HCEC 1CT (cell line): ENCODE measurements around the gene LY9.

ENCODE experiments used
- DNase-seq: peaks from one replicate; pipeline ENCODE4 v3.0.0-alpha.2; 2017

The LY9 gene

DNA sequence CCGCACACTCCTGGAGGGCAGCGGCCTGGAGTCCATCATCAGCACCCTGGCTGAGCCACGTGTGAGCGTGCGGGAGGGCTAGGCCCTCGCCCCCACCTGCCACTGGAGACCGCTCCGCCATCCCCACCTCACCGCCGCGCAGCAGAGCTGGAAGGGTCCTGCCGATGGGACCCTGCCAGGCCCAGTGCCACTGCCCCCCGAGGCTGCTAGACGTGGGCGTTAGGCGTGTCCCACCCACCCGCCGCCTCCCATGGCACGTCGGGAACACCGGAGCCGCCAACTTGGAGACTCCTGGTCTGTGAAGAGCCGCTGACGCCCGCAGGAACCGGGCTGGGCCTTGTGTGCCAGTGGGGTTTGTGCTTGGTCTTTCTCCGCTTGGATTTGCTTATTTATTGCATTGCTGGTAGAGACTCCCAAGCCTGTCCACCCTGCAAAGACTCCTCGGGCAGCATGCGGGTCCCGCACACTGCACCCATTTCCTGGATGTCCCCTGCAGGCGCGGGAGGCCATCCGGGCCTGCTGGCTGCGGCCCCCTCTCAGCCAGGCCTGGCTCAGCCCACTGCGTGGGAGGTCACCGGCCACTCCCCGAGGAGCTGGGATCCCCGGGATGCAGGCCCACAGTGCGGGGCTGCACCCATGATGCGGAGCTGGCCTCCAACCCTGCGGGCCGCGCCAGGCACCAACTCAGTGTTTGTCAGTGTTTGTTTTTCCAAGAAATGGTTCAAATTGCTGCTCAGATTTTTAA lies 6.0 kb downstream of the LY9 start:
- DNase-seq = no peak

DNA sequence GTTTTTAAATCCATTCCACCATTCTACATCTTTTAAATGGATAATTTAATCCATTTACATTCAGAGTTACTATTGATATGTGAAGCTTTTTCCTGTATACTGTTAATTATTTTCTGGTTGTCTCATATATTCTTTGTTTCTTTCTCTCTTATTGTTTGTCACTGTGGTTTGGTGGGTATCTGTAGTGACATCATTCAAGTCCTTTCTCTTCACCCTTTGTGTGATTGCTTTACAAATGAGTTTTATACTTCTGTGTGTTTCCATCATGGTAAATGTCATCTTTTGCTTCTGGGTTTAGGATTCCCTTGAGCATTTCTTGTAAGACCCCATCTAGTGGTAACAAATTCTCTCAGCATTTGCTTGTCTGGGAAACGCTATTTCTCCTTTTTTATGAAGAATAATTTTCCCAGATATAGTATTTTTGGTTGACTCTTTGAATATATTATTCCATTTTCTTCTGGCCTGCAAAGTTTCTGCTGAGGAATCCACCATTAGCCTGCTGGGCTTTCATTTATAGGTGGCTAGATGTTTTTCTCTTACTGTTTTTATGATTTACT lies 10.2 kb downstream of the LY9 start:
- no peak for DNase-seq

DNA sequence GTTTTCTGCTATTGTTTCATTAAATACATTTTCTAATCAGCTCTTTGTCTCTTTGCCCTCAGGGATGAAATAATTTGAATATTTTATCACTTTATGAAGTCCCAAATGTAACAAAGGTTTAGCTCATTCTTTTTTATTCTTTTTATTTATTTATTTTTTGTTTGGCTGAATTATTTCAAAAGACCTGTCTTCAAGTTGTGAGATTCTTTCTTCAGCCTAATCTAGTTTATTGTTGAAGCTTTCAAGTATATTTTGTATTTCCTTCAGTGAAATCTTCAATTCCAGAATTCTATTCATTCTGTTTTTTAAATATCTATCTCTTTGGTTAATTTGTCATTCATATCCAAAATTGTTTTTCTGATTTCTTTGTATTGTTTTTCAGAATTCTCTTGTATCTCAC lies 10.8 kb downstream of the LY9 start:
- DNase-seq = no peak

DNA sequence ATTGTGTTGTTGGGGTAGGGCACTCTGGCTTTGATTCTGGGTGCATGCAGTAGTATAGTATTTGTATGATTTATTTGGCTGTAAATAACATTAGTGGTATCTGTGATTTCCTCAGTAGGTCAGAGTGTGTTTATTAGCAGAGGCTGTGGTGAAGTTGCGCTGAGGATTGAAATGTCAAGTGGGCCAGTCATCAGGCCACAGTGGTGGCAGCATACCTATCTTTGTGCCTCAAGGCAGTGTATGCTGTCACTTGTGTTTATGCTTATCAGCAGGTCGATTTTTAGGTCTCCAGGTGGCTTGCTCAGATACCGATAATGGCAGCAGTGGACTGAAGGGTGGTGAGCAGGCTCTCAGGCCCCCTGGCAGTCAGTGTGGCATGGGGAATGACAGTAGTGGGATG lies 11.3 kb downstream of the LY9 start:
- DNase-seq = no peak

DNA sequence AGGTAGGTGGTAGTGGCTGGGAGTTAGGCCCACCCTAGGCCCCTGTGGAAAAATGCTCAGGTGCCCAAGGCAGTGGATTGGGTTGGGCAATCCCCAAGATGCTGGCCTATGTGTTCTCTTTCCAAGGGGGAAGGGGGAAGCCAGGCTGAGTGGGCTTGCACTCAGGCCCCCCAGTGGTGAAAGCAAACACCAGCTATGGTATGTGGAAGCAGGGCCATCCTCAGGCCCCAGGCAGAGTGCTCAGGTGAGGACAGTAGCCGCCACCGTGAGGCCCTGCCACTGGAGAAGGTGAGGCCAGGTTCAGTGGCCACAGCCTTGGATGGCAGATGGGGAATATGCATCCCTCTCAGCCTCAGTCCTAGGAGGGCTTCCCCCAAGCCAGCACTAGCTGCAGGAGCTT lies 11.8 kb downstream of the LY9 start:
- no peak for DNase-seq

DNA sequence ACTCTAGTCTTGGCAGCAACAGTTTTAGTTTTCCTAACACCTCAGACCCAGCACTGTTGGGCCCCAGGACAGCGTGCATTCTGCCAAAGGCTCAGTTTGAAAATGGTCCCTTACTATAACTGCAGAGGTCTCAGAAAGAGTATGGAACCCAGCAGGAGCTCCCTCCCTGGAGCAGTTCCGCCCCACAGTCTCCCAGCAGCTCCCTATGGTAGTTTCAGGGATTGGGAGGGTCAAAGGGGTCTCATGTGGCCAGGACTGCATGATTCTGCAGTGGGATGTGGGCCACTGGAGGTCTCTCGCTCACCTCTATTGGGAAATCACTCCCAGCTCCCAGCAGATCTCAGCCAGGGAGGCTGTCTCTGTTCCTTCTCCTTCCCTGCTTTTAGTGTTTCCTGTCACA lies 12.3 kb downstream of the LY9 start:
- DNase-seq = no peak

DNA sequence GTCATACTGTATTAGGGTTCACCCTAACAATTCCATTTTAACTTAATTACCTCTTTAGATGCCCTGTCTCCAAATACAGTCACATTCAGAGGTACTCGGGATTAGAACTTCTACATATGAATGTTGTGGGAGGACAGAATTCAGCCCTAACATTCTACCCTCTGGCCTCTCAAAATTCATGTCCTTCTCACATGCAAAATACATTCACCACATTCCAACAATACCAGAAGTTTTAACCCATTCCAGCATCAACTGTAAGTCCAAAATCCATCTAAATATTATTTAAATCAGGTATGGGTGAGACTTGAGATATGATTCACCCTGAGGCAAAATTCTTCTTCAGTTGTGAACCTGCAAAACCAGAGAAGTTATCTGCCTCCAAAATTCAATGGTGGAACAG lies 14.5 kb downstream of the LY9 start:
- DNase-seq = no peak

DNA sequence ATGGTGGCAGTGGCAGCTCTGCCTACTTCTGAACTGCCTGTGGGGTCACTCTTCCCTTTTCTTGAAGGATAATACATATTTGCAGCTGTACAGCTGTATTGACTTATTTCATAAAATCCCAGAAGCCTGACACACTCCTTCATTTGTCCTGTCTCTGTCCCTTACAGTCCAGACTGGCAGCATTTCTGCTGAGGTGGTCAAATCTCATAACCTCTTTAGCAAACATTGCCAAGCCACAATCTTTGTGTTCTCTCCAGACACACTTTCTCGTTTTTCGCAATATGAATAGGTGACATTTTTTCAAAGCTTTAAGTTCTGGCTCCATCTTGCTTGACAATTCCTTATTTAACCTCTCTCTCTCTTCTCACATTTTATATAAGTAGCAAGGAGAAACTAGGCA lies 15.2 kb downstream of the LY9 start:
- DNase-seq = no peak

DNA sequence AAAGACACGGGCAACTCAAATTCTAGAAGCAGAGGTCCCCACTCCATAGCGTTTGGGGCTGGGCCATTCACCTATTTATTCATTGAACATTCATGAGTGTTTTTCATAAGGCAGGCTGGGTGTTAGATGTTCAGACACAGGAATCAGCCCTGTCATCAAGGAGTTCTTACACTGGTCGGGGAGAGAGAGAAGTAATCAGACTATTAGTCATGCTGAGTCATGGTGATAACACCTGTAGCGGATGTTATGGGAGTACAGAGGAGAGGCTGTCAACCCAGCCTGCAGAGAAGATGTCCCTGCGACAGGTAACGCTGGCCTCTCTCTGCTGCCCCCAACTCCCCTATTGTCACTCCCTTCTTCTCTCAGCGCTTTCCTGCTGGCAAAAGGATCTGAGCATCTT lies 17.2 kb downstream of the LY9 start:
- DNase-seq = no peak

DNA sequence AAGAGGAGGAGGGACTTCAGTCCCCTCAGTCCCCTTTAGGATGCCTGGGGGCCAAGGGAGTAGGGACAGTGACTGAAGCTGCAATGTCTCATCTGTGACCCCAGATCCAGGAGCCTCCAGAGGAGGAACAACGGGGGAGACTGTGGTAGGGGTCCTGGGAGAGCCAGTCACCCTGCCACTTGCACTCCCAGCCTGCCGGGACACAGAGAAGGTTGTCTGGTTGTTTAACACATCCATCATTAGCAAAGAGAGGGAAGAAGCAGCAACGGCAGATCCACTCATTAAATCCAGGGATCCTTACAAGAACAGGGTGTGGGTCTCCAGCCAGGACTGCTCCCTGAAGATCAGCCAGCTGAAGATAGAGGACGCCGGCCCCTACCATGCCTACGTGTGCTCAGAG lies 18.3 kb downstream of the LY9 start:
- no peak for DNase-seq

DNA sequence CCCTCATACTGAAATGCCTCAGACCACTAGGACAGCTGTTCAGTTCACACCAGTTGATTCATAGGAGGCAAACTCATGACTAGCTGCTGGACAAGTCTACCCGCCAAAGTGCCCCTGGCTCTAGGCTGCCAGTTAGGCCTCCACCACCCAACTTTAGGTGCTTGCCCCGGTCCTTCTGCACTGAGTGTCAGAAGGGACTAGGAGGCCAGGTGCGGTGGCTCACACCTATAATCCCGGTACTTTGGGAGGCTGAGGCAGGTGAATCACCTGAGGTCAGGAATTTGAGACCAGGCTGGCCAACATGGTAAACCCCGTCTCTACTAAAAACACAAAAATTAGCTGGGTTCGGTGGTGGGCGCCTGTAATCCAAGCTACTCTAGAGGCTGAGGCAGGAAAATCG lies 18.9 kb downstream of the LY9 start:
- no peak for DNase-seq

DNA sequence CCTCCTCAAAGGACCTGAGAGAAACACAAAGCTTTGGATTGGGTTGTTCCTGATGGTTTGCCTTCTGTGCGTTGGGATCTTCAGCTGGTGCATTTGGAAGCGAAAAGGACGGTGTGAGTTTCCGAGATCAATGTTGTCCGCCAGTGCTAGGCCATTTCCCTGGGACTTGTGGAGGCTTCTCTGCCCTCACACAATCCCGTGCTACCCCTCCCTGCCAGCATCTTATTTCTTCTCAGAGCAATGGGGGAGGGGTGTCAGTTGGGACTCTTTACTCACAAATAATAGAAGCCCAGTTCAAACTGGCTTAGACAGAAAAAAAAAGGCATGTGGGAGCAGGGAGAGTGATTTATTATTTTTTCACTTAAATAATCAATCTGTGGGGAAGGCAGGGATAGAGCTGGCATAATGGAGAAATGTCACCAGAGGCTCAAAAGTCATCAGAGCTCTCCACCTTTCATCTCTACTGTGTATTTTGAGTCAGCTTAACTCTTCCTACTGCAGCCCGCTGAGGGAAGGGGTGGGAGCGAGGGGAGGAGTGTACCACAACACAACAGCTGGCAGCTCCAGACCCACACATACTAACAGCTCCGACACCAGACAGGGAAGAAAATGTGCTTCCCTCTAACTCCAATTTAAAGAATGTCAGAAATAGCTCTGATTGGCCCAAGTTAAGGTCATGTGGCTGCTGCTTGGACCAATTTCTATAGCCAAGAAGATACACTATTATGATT lies 22.4 kb downstream of the LY9 start:
- DNase-seq = no peak

DNA sequence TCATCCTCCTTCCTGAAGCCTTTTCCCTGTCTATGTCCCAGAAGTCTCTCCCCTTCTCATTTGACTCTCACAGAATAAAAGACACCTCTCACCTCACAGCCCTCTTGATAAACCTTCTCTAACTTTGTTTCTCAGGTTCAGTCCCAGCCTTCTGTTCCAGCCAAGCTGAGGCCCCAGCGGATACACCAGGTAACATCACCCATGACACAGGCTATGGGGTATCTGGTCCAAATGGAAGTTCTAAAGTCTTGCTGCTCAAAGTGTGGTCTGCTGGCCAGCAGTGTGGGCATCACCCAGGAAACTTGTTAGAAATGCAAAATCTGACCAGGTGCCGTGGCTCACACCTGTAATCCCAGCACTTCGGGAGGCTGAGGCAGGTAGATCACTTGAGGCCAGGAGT lies 23.2 kb downstream of the LY9 start:
- no peak for DNase-seq

DNA sequence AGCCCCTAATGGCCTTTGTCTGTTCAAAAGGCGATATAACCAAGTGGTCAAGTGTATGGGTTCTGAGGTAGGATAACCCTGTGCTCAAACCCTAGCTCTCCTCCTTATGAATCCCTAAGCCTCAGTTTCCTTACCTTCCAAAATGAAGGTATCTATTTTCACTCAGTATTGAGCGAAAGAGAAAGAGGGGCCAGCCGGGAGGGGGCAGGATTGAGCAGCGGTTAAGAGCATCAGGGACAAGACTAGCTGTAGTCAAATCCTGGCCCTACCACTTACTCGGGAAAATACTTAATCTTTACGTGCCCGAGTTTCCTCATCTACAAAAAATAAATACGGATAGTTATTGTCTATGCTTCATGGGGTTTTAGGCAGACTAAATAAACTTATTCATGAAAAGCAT lies 25.7 kb downstream of the LY9 start:
- DNase-seq = no peak

DNA sequence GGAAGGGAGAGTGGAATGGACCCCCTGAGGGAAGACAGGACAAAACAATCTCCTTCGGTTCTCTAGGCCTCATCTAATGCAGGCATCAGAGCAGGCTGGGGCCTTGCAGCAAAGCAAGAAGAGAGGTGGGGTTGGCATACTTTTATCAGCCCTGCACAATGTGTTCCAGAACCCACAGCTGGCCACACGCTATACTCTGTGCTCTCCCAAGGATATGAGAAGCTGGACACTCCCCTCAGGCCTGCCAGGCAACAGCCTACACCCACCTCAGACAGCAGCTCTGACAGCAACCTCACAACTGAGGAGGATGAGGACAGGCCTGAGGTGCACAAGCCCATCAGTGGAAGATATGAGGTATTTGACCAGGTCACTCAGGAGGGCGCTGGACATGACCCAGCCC lies 27.3 kb downstream of the LY9 start:
- DNase-seq = no peak

DNA sequence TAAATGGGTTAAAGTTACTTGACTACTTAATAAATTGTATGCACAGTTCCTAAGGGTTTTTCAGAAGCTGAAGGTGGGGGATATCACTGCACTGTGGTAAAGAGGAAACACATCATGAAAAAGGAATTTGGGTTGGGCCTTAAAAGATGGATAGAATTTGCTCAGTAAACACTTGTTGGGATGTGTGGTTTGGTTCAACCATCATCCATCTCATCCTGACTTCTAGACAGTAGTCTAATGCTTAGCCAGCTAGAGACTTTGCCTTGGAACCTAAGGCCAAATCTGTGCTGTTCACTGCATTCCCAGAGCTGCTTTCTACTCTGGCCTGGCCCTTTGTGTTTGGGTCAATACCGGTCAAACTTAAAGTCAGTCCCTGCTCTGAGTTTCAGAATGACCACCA lies 30.6 kb downstream of the LY9 start:
- DNase-seq = no peak

DNA sequence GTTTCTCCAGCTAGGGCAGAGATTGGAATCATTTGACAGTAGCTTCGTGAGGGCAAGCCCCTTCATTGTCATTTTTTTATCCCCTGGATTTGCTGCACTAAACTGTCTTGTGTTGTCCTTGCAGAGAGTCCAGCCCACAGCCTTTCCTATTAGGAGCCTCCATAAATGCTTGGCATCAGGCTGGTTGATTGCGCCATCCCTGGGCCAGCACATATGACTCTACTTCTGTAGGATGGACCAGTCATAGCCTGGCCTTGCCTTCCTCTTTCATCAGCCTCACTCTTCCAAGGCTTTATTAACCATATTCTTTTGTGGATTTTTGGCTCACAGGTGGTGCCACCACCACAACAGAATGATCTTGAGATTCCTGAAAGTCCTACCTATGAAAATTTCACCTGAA lies 31.4 kb downstream of the LY9 start:
- no peak for DNase-seq

DNA sequence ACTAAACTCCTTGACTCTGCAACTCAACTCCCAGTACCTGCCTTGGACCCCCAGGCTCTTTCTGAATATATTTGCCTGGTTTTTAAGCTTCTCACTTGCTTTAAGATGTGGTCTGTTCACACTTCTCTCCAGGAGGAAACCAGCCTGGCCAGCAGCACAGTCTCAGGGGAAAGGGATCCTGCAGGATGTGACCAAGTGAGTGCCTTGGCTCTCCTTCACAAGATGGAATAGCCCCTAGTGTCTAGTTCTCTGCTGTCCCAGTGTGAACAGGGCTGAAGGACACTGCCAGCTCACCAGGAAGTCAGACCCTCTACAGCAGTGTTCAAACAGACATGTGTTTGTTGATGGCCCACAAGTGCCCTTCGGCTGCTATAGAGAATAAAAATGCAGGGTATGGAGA lies 33.8 kb downstream of the LY9 start:
- DNase-seq = no peak

DNA sequence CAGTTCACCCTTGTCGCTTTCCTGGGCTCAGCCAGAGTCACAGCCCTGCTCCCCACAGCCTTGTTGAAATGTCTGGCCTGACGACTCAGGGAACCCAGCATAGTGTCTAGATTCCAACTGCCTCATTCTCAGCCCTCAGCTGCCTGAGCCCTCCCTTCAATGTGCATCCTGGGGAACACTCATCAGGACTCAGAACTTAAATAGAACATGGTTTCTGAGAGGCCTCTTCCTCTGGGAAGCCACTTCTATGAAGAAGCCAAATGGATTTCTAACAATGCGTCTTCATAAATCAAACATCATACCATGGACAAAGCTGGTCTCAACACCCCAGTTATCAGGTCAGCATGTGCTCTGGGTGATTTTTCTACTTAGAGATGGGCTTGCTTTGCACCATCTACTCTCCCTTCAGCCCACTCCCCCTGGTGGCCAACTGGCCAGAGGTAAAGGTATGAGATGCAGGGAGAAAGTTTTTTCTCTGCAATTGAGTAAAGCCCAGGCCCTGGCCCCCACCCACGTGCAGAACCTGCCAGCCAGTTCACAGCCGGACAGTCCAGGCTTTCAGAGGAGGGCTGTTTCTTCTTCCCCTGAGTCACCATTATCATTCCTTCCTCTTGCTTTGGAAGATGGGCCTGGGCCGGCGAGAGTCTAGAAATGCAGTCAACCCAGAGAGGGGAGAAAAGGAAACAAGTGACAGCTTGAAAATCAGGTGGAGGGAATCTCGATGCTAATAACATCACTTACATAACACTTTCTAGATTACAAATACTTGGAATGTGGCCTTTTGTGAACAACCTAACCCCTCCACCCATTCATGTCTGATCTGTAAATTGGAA lies 34.6 kb downstream of the LY9 start:
- DNase-seq = peak; percentile 38

DNA sequence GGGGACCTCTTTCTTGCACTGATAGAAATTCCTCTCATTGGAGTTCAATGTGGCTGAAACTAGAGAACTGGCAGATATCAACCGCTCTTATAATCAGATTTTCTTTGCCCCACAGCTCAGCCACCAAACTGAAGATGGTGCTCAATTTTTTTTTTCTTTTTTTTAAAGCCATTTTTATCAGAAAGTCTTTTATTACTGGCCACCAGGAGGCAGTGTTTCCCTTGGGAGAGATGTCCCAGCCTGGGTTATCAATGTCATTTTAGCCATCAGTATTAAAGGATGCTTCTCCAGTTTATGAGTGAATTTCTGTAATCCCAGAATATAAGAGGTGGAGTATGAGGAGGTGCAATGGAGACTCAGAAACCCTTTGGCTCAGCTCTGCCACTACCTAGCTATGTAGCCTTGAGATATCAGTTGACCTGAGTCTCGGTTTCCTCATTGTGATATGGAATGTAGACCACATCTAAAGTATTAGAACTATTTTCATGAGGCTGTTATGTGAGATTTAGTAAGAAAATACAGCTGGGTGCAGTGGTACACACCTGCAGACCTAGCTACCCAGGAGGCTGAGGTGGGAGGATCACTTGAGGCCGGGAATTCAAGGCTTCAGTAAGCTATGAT lies 39.1 kb downstream of the LY9 start:
- peak; percentile 47 for DNase-seq

DNA sequence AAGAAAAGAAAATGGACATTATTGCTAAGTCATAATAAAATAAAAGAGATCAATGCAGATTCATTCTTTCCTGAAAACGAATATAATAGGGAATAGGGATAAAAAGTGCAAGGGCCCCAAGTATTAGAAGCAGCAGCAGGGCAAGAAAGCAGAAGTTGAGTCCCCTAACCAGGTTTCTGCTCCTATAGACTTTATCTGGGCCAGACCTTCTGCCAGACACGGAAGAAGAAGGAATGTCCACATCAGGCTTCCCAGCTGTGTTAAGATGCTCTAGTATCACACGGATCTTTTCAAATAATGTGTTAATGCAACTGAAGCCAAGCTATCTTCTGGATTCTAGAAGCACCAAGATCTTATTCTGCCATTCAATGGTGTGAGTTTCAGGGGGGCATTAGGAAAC lies 39.8 kb downstream of the LY9 start:
- no peak for DNase-seq

DNA sequence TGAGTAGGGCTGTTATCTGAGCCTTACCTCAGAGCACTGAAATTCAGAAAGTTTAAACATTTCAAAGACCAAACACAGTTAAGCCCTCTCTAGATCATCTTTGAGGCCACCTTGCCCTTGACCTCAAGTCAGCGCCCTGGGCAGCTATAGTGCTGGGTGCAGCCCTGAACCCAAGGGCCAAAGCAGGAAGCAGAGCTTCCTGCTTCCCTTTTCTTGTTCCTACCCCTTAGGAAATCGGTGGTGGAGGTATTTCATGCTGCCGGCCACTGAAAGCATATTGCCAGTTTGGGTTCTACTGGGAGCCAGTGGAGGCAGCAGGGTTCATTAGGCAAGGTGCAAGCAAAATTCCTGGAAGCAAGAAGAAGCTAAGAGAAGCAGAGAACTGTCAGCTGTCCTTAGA lies 40.6 kb downstream of the LY9 start:
- DNase-seq = no peak

DNA sequence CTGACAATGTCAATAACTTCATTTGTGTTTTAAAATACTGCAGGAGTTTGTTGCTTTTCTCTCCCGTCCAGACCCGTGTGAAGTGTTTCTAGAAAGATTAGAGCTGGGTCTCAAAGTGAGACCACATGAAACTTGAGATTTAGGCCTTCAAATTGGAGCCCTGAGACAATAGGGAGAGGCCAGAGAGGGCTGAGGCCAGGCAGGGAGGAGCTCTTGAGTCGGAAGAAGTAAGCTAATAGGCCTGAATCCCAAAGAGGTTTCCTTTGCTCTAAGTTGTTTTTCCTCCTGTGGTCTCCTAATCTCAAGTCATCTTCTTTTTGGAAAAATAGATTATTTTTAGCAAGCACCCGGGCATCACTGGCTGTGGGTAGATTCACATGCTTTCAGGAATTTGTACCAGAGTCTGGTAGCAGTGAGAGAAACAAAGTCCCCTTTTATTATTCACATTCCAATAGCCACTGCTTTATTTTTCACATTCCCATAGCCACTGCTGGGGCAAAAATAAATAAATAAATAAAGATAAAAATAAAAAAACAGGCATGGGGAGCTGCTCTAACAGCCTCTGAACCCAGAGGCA lies 41.1 kb downstream of the LY9 start:
- DNase-seq = no peak
